HG03460 (cell line): ENCODE data around the gene PLRG1.

Experiments
- ATAC-seq: cut with Tn5 transposase; IDR thresholded peaks from one replicate; pipeline ENCODE4 v1.9.1; 2021; ENCODE audit not compliant: unreplicated experiment

PLRG1 gene

DNA sequence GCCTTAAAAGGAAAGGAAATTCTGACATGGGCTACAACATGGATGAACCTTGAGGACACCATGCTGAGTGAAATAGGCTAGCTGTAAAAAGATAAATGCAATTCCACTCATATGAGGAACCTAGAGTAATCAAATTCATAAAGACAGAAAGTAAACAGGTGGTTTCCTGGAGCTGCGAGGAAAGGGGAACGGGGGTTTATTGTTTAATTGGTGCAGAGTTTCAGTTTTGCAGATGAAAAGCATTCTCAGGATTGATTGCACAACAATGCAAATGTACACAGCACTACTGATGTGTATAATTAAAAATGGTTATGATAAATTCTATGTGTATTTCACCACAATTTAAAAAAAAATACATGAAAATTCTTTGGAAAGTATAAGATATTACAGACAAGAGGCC is 24.0 kb downstream of the PLRG1 start:
- no peak for ATAC-seq

GRCh38 chr4:154521607-154522006 is 28.6 kb downstream of the PLRG1 start:
- ATAC-seq, result no peak

DNA sequence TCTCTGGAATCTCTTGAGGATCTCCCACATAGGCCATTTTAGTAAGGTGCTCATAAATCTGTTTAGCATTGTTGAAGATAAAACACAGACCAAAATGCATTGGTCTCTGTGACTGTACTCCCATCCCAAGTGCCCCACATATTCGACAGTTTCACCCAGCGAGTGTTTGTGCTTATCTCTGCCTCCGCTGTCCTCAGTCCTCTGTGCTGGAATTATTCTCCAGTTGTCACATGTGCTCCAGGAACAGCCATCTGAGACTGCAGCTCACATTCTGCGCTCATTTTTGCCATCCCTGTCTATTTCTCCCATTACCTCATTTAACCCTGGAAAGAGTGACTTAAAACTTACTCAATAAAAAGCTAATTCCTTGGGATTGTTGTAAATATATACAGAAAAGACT is 31.0 kb downstream of the PLRG1 start:
- no peak for ATAC-seq

- ATAC-seq, result no peak
These were observed 32.6 kb downstream of the PLRG1 start for GRCh38 chr4:154517591-154517990.

DNA sequence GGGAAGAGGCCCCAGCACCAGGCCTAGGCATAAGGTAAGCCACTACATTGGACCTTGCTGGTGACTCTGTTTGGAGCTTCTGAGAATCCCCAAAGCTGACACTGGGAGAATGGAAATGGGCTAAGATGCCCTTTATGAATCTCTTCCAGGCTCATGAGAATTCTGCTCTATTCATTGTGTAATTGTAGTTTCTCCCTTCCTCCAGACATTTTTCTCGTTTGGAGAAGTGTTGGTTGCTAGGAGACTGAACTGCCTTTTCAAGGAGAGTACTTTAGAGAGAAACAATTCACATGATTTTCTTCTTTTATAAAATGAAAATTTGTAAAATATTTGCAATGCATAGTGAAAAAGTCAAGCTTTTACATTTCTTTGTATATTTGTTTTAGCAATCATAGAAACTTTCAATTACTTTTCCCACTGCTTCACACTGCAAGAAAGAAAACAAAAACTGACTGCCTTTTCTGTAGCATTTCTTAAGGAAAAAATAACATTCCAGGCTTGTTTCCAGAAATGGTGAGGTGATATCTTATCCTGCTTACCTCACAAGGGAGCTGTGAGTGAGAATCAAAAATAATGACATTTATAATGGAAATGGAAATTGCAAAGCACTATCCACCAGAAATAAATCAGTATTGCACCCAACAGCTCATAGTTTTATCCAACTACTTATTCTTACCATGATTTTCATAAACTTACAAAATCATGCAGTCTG is 33.7 kb downstream of the PLRG1 start:
- no peak for ATAC-seq

DNA sequence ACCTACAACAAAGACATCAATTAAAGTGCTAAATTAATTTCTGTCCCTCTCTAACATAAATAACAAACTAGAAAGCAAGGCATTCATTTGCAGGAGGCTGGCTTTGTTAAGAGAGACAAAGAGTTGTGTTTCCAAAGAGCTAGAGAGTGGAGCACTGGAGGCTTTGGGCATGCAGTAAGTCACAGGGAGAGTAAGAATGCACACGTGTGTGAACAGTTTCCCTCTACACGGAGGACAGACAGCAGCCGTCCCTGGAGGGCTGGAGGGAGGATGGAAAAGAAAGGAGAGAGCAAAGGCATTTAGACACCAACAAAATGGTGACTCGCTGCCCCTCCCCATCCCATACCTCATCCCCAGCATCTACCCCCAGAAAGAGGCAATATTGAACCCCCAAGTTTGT is 38.2 kb downstream of the PLRG1 start:
- no peak for ATAC-seq

- ATAC-seq, result no peak
These were observed 38.7 kb downstream of the PLRG1 start for GRCh38 chr4:154511548-154511947.

- ATAC-seq, result no peak
These were observed 43.0 kb downstream of the PLRG1 start for GRCh38 chr4:154507156-154507555.

- no peak for ATAC-seq
These were observed 43.9 kb downstream of the PLRG1 start for GRCh38 chr4:154506253-154506652.

DNA sequence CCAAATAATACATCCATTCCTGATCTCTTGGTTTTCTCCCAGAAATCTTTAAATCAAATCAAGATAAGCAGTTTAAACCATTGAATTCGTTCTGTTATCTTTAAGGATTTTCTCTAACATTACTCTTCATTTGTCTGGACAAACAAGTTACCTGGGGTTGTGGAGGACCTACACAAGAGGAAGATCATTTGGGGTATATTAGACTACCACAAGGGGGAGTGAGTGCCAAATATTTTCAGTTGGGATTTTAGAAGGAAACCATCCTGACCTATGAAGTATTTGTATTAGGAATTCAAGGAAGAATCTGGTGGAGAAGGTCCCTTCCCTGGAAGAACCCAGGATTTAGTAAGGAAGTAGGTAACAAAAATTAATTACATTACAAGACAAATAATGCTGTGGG is 46.6 kb downstream of the PLRG1 start:
- no peak for ATAC-seq

DNA sequence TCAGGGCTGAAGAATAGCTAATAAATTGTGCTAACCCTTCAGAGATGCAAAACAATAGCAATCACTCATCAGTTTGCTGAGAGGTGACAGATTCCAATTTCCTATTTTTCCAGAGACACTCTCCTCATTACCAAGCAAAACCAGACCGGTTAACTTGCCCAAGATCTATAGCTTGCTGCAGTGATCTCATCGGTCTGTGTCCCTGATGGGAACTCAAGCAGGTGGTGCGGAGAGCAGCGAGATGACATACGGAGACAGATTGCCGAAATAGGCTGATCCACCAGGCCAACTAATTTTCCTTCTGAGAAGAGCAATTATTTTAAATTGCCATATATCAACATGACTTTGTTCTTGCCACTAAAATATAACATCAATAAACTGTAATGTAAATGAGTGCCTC is 48.1 kb downstream of the PLRG1 start:
- ATAC-seq, result no peak

GRCh38 chr4:154497889-154498288 is 52.3 kb downstream of the PLRG1 start:
- ATAC-seq, result no peak

- no peak for ATAC-seq
These were observed 54.3 kb downstream of the PLRG1 start for GRCh38 chr4:154495867-154496266.

GRCh38 chr4:154492288-154492687 is 57.9 kb downstream of the PLRG1 start:
- peak; percentile 1 for ATAC-seq

GRCh38 chr4:154491341-154492271 is 58.6 kb downstream of the PLRG1 start, which contains the start of gene DCHS2:
TSS of gene DCHS2 (minus strand) at chr4:154491799. CDS start at chr4:154491355, 444 bp downstream.
- ATAC-seq, result peak; percentile 54

DNA sequence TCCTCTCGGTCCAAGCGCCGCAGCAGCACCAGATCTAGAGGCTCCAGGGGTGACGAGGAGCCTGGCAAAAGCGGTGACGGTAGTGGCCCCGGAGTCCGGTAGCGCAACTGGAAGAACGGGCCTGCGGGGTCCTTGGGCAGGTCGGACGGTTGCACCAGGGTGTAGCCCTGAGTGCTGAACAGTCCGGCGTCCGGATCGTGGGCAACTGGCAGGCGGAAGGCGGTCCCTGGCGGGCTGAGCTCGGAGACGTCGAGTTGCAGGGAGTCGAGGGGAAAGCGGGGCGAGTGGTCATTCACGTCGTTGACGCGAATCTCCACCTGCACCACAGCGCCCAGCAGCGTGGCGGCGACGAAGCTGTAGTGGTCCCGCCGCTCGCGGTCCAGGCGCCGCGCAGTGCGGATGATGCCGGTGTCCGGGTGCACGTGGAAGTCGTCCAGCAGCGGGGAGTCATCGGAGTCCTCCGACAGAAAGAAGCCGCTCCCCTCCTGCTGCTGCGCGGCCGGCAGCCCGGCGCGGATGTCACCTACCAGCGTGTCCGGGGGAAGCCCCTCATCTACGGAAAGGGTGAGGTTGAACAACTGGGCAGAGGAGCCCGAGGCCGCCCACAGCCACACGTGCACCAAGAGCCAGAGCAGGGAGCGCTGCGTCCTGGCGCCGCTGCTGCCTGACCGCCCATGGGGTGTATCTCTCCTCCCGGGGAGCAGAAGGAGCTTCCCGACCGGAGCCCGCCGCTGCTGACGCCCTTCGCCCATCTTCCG is 59.4 kb downstream of the PLRG1 start:
- ATAC-seq, result peak; percentile 69

DNA sequence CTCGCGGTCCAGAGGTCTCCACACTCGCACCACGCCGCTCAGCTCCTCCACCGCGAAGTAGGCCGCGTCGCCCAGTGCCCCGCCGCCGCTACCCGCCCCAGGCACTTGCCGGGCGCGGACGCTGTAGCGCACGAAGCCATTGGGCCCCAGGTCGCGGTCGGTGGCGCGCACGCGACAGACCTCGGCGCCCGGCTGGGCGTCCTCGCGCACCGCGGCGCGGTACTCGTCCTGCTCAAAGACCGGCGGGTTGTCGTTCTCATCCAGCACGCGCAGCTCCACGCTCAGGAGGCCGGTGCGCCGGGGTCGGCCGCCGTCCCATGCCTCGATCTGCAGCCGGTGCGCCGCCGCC is 60.0 kb downstream of the PLRG1 start:
- ATAC-seq, result no peak

GRCh38 chr4:154489558-154490233 is 60.5 kb downstream of the PLRG1 start:
- ATAC-seq, result no peak

GRCh38 chr4:154487145-154487544 is 63.1 kb downstream of the PLRG1 start:
- no peak for ATAC-seq

GRCh38 chr4:154485127-154485773 is 65.0 kb downstream of the PLRG1 start:
- ATAC-seq, result peak; percentile 97
